ENCODE data around the gene COG2.
"Not testable (repeated sequence)": the region's sequence is repeated elsewhere in the genome, so short reads cannot be mapped to it uniquely, and the experiment has no call there.

COG2 gene

DNA sequence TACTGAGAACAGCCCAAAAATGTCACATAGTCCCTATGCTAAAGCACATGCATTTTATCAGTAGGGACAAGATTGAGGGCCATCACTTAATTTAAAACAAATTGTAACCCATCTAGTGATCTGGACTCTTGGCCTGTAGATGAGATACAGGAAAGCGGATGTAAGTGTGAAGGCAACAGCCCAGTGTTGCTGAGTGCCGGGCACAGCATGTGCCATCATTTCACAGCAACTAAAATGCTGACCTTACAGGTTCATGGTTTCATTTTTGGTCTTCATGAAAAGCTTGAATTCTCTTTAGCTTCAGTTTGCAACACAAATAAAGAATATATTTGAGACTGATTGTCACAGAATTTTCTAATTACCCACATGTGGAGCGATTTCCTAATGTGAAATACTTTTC is 5.8 kb downstream of the COG2 start:
- H3K4me2 ChIP-seq (ENCODE audit: low read length), result peak overlapping the region; percentile 13
- TF ChIP-seq, protein P1, sequence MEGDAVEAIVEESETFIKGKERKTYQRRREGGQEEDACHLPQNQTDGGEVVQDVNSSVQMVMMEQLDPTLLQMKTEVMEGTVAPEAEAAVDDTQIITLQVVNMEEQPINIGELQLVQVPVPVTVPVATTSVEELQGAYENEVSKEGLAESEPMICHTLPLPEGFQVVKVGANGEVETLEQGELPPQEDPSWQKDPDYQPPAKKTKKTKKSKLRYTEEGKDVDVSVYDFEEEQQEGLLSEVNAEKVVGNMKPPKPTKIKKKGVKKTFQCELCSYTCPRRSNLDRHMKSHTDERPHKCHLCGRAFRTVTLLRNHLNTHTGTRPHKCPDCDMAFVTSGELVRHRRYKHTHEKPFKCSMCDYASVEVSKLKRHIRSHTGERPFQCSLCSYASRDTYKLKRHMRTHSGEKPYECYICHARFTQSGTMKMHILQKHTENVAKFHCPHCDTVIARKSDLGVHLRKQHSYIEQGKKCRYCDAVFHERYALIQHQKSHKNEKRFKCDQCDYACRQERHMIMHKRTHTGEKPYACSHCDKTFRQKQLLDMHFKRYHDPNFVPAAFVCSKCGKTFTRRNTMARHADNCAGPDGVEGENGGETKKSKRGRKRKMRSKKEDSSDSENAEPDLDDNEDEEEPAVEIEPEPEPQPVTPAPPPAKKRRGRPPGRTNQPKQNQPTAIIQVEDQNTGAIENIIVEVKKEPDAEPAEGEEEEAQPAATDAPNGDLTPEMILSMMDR (IDR thresholded peaks at IDR 0.05), result no peak
- H3K27ac ChIP-seq, result peak overlapping the region; percentile 80

DNA sequence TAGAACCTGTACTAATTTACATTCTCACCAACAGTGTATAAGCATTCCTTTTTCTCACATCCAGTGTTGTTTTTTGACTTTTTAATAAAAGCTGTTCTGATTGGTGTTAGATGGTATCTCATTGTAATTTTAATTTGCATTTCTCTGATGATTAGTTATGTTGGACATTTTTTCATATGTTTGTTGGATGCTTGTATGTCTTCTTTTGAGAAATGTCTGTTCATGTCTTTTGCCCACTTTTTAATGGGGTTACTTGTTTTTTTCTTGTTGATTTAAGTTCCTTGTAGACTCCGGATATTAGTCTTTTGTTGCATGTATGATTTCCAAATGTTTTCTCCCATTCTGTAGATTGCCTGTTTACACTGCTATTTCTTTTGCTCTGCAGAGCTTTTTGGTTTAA is 8.0 kb downstream of the COG2 start:
- Histone ChIP-seq H3K27ac (no peak overlapping the region), H3K27me3 (ENCODE audit: control insufficient read depth, insufficient read depth, low read length) (no peaks in the 10 kb centered on the region), H3K9me3 (ENCODE audit: control insufficient read depth, low read length) (no peaks in the 10 kb centered on the region), H3K9ac (no peak overlapping the region), H3K4me2 (ENCODE audit: low read length) (no peak overlapping the region), H3K4me1 (peaks cover 21% of the 10 kb centered on the region), H3K79me2 (peaks cover 36% of the 10 kb centered on the region), H2AFZ (no peak overlapping the region), H3K36me3 (ENCODE audit: control insufficient read depth, insufficient read depth, low read length) (no peaks in the 10 kb centered on the region), H3K4me3 (ENCODE audit: low read depth, low read length) (no peak overlapping the region)
- TF ChIP-seq, protein P1 (IDR thresholded peaks at IDR 0.05), result no peak

More for the DNA sequence above, 5.8 kb downstream of the COG2 start:
- Histone ChIP-seq H2AFZ (no peak overlapping the region), H3K9ac (no peak overlapping the region), H3K9me3 (ENCODE audit: control insufficient read depth, low read length) (no peaks in the 10 kb centered on the region), H3K4me1 (peaks cover 35% of the 10 kb centered on the region), H3K36me3 (ENCODE audit: control insufficient read depth, insufficient read depth, low read length) (no peaks in the 10 kb centered on the region), H3K27me3 (ENCODE audit: control insufficient read depth, insufficient read depth, low read length) (no peaks in the 10 kb centered on the region), H3K79me2 (peaks cover 31% of the 10 kb centered on the region), H3K4me3 (ENCODE audit: low read depth, low read length) (peak overlapping the region; percentile 2)

DNA sequence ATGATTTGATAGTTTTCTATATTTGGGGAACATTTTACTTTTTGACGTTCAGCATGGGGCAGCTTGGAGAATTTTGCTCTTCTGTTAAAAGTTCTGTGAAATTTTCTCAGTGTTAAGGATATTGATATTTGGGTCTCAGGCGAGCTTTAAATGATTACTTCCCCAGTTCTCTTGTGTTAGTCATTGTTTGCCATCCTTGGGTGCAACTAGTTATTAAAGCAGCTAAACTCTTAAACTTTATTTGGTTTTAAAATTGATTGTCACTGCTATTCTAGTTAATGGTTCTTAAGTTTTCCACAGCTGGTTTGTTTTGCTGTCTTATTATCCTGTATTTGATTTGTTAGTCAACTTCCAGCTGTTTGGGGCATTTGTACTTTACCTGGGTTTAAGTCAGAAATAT is 9.0 kb downstream of the COG2 start:
- Histone ChIP-seq H3K27ac (no peak overlapping the region), H3K79me2 (peaks cover 30% of the 10 kb centered on the region)
- TF ChIP-seq, protein P1 (IDR thresholded peaks at IDR 0.05), result no peak

DNA sequence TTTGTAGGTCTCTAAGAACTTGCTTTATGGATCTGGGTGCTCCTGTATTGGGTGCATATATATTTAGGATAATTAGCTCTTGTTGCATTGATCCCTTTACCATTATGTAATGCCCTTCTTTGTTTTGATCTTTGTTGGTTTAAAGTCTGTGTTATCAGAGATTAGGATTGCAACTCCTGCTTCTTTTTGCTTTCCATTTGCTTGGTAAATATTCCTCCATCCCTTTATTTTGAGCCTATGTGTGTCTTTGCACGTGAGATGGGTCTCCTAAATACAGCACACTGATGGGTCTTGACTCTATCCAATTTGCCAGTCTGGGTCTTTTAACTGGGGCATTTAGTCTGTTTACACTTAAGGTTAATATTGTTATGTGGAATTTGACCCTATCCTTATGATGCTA is 14.4 kb downstream of the COG2 start:
- H3K9me3 ChIP-seq (ENCODE audit: control insufficient read depth, low read length); H3K36me3 ChIP-seq (ENCODE audit: control insufficient read depth, insufficient read depth, low read length); H3K4me2 ChIP-seq (ENCODE audit: low read length); H3K9ac ChIP-seq; H3K4me1 ChIP-seq; H2AFZ ChIP-seq; H3K27ac ChIP-seq; H3K4me3 ChIP-seq (ENCODE audit: low read depth, low read length); H3K27me3 ChIP-seq (ENCODE audit: control insufficient read depth, insufficient read depth, low read length): not testable (repeated sequence)
- peaks cover 24% of the 10 kb centered on the region for H3K79me2 ChIP-seq

More for the DNA sequence above, 9.0 kb downstream of the COG2 start:
- peaks cover 16% of the 10 kb centered on the region for H3K4me1 ChIP-seq
- no peak overlapping the region for H3K4me3 ChIP-seq (ENCODE audit: low read depth, low read length)
- no peaks in the 10 kb centered on the region for H3K36me3 ChIP-seq (ENCODE audit: control insufficient read depth, insufficient read depth, low read length)
- H3K27me3 ChIP-seq (ENCODE audit: control insufficient read depth, insufficient read depth, low read length), result no peaks in the 10 kb centered on the region
- H3K9me3 ChIP-seq (ENCODE audit: control insufficient read depth, low read length), result no peaks in the 10 kb centered on the region
- no peak overlapping the region for H3K4me2 ChIP-seq (ENCODE audit: low read length)
- no peak overlapping the region for H2AFZ ChIP-seq
- no peak overlapping the region for H3K9ac ChIP-seq

DNA sequence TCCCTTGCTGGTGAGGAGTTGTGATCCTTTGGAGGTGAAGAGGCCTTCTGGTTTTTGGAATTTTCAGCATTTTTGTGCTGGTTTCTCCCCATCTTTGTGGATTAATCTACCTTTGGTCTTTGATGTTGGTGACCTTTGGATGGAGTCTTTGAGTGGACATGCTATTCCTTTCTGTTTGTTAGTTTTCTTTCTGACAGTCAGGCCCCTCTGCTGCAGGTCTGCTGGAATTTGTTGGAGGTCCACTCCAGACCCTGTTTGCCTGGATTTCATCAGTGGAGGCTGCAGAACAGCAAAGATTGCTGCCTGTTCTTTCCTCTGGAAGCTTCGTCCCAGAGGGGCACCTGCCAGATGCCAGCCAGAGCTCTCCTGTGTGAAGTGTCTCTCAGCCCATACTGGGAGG is 15.8 kb downstream of the COG2 start:
- not testable (repeated sequence) for H3K9ac ChIP-seq; H3K4me2 ChIP-seq (ENCODE audit: low read length); H3K27me3 ChIP-seq (ENCODE audit: control insufficient read depth, insufficient read depth, low read length); H3K4me3 ChIP-seq (ENCODE audit: low read depth, low read length); H3K4me1 ChIP-seq; H2AFZ ChIP-seq; H3K9me3 ChIP-seq (ENCODE audit: control insufficient read depth, low read length); H3K36me3 ChIP-seq (ENCODE audit: control insufficient read depth, insufficient read depth, low read length); H3K27ac ChIP-seq
- H3K79me2 ChIP-seq, result peaks cover 14% of the 10 kb centered on the region

DNA sequence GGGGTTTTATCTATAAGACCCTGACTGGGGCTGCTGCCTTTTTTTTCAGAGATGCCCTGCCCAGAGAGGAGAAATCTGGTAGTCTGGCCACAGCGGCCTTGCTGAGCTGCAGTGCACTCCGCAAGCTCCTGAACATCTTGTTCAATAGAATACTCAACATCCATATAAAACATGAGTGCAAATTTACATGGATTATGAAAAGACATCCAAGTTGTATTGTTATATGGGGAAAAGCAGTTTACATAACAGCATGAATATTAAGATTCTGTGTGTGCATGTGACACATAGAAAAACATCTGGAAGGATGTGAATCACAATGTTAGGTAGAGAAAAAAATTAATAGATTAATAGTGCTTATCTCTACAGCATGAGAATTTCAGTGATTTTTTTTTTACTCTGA is 16.4 kb downstream of the COG2 start:
- Histone ChIP-seq H3K4me3 (ENCODE audit: low read depth, low read length) (no peak overlapping the region), H3K4me1 (no peaks in the 10 kb centered on the region), H3K9me3 (ENCODE audit: control insufficient read depth, low read length) (no peaks in the 10 kb centered on the region), H3K9ac (no peak overlapping the region), H3K27ac (no peak overlapping the region), H3K4me2 (ENCODE audit: low read length) (no peak overlapping the region), H3K27me3 (ENCODE audit: control insufficient read depth, insufficient read depth, low read length) (no peaks in the 10 kb centered on the region), H2AFZ (no peak overlapping the region), H3K36me3 (ENCODE audit: control insufficient read depth, insufficient read depth, low read length) (no peaks in the 10 kb centered on the region), H3K79me2 (peaks cover 9% of the 10 kb centered on the region)
- TF ChIP-seq, protein P1 (IDR thresholded peaks at IDR 0.05), result no peak

Measured in parathyroid adenoma (tissue), 2 donors.